Measurements from ENCODE around the gene GALNTL6.

DNA sequence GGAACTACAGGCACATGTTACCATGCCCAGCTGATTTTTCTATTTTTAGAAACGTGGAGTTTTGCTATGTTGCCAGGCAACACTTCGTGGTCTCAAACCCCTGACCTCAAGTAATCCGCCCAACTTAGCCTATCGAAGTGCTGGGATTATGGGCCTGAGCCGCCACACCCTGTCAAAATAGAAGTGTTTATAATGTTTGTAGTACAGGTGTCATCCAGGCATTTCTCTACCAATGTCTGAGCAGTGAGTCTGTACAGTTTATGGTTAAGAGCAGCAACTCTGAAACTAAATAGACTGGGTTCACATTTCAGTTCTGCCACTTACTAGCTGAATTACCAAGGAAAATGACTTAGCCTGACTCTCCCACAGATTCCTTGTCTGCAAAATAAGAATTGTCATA is 895.0 kb downstream of the GALNTL6 start:
- TF ChIP-seq, protein P1, sequence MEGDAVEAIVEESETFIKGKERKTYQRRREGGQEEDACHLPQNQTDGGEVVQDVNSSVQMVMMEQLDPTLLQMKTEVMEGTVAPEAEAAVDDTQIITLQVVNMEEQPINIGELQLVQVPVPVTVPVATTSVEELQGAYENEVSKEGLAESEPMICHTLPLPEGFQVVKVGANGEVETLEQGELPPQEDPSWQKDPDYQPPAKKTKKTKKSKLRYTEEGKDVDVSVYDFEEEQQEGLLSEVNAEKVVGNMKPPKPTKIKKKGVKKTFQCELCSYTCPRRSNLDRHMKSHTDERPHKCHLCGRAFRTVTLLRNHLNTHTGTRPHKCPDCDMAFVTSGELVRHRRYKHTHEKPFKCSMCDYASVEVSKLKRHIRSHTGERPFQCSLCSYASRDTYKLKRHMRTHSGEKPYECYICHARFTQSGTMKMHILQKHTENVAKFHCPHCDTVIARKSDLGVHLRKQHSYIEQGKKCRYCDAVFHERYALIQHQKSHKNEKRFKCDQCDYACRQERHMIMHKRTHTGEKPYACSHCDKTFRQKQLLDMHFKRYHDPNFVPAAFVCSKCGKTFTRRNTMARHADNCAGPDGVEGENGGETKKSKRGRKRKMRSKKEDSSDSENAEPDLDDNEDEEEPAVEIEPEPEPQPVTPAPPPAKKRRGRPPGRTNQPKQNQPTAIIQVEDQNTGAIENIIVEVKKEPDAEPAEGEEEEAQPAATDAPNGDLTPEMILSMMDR (IDR thresholded peaks at IDR 0.05; ENCODE audit: poor library complexity, severe bottlenecking) = no peak
- TF ChIP-seq TAF1 (IDR thresholded peaks at IDR 0.05; ENCODE audit: low read depth) (no peak), MXI1 (conservative IDR thresholded peaks at IDR 0.05; ENCODE audit: poor library complexity, severe bottlenecking) (no peak)
